GM19043 (cell line): ENCODE results near the gene TYSND1.
"Not testable (repeated sequence)": the region's sequence is repeated elsewhere in the genome, so short reads cannot be mapped to it uniquely, and the experiment has no call there.

Experiments
- ATAC-seq: cut with Tn5 transposase; IDR thresholded peaks from one replicate; pipeline ENCODE4 v1.9.1; 2021; ENCODE audit warnings: low read depth; ENCODE audit not compliant: unreplicated experiment

The TYSND1 gene

GRCh38 chr10:70115948-70116682 is 30.4 kb downstream of the TYSND1 start:
- ATAC-seq = no peak

- ATAC-seq = no peak
Observed at GRCh38 chr10:70114902-70115301, 31.6 kb downstream of the TYSND1 start.

GRCh38 chr10:70112071-70112470 is 34.4 kb downstream of the TYSND1 start:
- ATAC-seq = no peak

- no peak for ATAC-seq
Observed at GRCh38 chr10:70111496-70111895, 35.0 kb downstream of the TYSND1 start.

GRCh38 chr10:70109064-70109729 is 37.3 kb downstream of the TYSND1 start:
- ATAC-seq = no peak

- peak; percentile 72 for ATAC-seq
Observed at GRCh38 chr10:70106958-70107791, 39.3 kb downstream of the TYSND1 start.

- no peak for ATAC-seq
Observed at GRCh38 chr10:70101668-70102067, 44.8 kb downstream of the TYSND1 start.

GRCh38 chr10:70101068-70101562 is 45.4 kb downstream of the TYSND1 start:
- ATAC-seq = not testable (repeated sequence)

- ATAC-seq = no peak
Observed at GRCh38 chr10:70098271-70098670, 48.2 kb downstream of the TYSND1 start.

- ATAC-seq = no peak
Observed at GRCh38 chr10:70097459-70097858, 49.0 kb downstream of the TYSND1 start.

- ATAC-seq = no peak
Observed at GRCh38 chr10:70096705-70097420, 49.6 kb downstream of the TYSND1 start.

- no peak for ATAC-seq
Observed at GRCh38 chr10:70096016-70096704, 50.3 kb downstream of the TYSND1 start.

- ATAC-seq = no peak
Observed at GRCh38 chr10:70094250-70094649, 52.2 kb downstream of the TYSND1 start.

- ATAC-seq = no peak
Observed at GRCh38 chr10:70093335-70093944, 53.1 kb downstream of the TYSND1 start.

GRCh38 chr10:70092389-70092718 is 54.1 kb downstream of the TYSND1 start:
- no peak for ATAC-seq

- ATAC-seq = no peak
Observed at GRCh38 chr10:70090951-70091350, 55.5 kb downstream of the TYSND1 start.

- ATAC-seq = no peak
Observed at GRCh38 chr10:70090013-70090412, 56.5 kb downstream of the TYSND1 start.

GRCh38 chr10:70088308-70088698 is 58.2 kb downstream of the TYSND1 start:
- ATAC-seq = no peak
